COR-L47 (cell line): ENCODE results near the gene ZNF587.
"Not testable (repeated sequence)": the region's sequence is repeated elsewhere in the genome, so short reads cannot be mapped to it uniquely, and the experiment has no call there.

Source experiments
- DNase-seq: peaks from one replicate; lab custom pipeline; 2025; lab: John Stamatoyannopoulos, UW

The ZNF587 gene

DNA sequence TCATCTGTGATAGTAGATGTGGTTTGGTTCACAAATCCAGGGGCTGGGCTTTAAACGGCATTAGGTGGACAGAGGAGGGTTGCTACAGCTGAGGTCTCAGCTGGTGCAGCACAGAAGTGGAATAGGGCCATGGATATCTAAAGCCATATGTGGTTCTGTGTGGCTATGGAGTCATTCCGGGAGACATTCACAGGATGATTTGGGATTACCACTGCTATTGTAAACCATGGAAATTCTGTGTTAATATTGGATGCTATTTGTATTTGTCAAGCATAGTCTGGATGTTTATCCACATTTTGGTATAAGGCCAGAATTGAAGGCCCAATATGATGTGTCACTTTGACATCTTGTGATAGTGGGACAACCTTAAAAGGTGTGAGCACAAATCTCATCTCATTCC lies 26.5 kb upstream of the ZNF587 start:
- not testable (repeated sequence) for DNase-seq

DNA sequence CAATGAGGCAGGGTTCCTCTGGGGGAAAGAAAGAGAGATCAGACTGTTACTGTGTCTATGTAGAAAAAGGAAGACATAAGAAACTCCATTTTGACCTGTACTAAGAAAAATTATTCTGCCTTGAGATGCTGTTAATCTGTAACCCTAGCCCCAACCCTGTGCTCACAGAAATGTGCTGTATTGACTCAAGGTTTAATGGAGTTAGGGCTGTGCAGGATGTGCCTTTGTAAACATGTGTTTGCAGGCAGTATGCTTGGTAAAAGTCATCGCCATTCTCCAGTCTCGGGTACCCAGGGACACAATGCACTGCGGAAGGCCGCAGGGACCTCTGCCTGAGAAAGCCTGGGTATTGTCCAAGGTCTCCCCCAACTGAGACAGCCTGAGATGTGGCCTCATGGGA lies 26.1 kb upstream of the ZNF587 start:
- not testable (repeated sequence) for DNase-seq

DNA sequence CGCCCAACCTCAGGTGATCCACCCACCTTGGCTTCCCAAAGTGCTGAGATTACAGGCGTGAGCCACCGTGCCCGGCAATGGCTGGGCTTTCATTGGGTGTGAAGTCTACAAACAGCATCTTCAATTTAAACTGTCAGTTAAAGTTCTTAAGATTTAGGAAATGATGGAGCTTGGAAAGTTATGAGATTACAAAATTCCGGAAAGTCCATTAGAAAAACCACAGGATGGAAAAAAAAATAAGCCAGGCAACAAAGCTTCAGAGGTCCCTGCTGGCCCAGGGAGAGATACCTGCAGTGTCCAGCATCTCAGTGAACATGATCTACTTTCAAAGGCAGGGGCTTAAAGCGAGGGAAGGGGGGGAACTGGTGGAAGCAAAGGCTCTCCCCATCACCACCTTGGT lies 24.1 kb upstream of the ZNF587 start:
- no peak for DNase-seq

GRCh38 chr19:57829316-57829715 lies 20.3 kb upstream of the ZNF587 start:
- no peak for DNase-seq

DNA sequence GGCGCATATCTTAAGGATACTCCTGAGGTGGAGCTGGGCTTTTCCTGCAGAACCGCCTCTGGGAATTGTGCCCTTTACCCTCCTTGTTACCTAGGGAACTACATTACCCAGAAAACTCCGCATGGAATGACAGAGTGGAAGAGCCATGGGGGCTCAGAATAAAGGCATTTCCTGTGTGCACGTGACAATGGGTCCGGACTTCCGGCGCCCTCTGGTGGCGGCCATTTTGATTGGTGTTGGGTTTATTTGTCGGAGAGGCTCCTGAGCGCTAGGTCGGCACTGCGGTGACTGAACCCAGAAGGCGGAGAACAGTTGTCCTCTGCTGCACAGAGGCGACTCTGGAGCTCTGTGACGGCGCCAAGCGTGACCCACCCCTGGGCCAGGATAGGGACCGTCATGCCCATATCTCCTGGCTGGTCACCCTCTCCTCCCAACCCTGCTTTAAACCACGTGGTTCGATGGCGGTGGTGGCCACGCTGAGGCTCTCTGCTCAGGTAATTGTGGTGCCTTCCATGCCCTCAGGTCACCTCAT lies 19.5 kb upstream of the ZNF587 start, which contains the start of gene ZNF587B:
TSS of gene ZNF587B (plus strand) at position 229 of the 532 bp plus-strand sequence. CDS start at position 459, 230 bp downstream.
- peak; percentile 27 for DNase-seq

- not testable (repeated sequence) for DNase-seq
These were observed 12.7 kb upstream of the ZNF587 start for GRCh38 chr19:57836991-57837390.

DNA sequence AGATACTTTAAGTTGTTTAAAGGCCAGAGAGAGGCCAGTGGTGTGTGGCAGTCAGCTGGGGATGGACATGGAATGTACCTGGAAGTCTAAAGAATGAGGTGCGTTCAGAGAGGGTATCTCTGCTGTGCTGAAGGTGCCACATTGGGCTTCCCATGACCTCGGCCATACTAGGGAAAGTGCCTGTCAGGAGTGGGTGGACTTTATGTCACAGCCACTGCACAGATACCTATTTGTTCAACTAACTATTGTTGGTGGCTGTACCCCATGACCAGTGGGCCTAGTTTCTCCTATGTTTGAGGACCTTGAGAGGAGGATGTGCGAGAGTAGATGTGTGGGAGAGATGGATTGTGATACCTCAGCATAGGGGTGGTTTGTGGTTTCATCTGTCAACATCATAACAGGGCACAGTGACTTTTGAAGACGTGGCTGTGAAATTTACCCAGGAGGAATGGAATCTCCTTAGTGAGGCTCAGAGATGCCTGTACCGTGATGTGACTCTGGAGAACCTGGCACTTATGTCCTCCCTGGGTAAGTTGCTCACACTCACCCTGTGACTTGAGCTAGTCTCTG lies 11.0 kb upstream of the ZNF587 start:
- DNase-seq, result not testable (repeated sequence)

- no peak for DNase-seq
These were observed 8.4 kb upstream of the ZNF587 start for GRCh38 chr19:57841122-57841763.

DNA sequence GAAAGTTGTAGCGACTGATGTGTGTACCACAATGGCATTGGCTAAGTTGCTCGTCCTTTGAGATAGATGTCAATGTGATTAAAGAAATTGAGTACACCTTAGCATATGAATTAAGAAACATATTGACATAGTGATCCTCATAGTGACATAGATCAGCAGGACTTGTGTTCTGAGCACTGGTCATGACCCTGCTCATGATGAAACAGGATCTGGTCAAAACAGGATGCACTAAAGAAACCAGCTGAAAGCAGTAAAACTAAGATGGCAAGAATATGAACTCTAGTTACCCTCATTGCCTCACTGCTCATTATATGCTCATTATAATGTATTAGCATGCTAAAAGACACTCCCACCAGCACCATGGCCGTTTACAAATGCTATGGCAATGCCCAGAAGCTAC lies 2.5 kb upstream of the ZNF587 start:
- DNase-seq, result not testable (repeated sequence)

DNA sequence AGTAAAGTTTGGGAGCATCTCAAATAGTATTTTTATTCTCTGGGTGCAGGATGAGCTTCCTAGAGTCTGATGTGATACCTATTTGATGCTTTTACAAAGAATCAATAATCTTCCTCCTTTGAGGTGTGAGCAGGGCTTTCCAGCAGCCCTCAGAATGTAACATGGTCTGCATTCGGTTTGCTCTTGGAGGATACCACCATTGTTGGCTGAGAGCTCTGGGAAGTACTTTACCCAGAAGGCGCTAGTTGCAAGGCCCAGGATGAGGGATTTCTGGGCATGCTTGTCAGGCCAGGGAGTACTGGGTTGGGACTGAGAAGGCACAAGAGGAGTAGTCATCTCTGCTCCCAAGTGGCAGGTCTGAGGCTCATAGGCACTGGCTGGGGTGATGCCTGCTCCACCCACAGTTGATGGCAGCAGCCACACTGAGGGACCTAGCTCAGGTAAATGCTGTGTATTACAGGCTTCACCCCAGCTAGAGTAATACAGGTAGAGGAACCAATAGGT lies 445 bp upstream of the ZNF587 start:
- not testable (repeated sequence) for DNase-seq

DNA sequence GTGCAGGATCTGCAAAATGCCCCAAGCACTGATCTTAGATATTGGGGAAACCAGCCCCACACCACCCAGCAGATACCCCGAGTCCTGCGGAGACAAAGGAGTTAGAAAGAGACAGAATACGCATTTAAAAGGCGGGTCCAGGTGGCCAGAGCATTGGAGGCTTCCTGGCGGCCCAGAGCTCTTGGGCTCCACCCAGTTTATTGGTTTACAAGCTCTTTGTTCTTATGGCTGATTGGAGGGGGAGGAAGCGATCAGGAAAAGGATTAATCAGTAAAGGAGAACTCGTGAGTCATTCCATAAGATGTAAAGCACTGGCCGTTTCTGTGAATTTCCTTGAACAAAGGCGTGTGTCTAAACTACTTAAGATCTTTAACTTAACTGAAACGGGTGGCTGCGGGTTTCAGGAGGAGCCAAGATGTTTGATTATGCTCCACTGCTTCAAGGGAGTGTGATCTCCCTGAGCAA lies 926 bp downstream of the ZNF587 start:
- DNase-seq, result peak; percentile 21

GRCh38 chr19:57851812-57852603 lies 2.3 kb downstream of the ZNF587 start:
- not testable (repeated sequence) for DNase-seq

- not testable (repeated sequence) for DNase-seq
These were observed 4.5 kb downstream of the ZNF587 start for GRCh38 chr19:57854117-57854516.

DNA sequence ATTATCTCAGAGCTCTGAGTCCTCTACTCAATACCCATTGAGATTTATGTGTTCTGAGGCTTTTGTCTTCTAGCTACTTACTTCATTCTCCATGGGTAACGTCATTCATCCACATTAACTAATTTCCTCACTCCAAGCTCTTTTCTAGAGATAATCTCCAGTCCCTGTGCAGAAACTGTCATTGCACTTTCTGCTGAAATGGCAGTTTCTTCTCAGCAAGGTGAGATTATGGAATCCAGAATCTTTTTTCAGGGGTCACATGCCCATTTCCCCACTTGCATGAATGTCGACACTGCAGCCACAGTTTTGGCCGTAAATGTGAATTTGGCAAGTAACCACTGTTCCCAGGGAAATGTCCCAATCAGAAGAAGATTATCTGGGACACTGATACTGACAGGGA lies 12.7 kb downstream of the ZNF587 start:
- not testable (repeated sequence) for DNase-seq

DNA sequence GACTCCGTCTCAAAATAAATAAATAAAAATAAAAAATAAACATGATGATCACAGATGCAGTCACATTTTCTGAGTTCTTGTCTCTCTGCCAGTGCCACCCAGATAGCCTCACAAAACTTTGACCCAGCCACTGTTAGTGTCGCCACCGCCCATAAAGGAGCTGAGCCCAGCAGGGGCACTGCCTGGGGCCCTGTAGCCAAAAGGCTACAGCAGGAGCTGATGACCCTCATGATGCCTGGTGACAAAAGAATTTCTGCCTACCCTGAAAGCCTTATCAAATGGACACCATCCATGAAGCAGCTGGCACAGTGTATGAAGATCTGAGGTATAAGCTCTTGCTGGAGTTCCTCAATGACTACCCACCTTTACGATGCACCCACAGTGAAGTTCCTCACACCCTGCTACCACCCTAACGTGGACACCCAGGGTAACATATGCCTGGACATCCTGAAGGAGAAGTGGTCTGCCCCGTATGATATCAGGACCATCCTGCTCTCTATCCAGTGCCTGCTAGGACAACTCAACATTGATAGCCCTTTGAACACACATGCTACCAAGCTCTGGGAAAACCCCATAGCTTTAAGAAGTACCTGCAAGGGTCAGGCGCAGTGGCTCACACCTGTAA lies 18.3 kb downstream of the ZNF587 start:
- DNase-seq, result no peak

- not testable (repeated sequence) for DNase-seq
These were observed 20.0 kb downstream of the ZNF587 start for GRCh38 chr19:57869655-57870054.

GRCh38 chr19:57870225-57870624 lies 20.6 kb downstream of the ZNF587 start:
- no peak for DNase-seq

GRCh38 chr19:57872450-57872849 lies 22.8 kb downstream of the ZNF587 start:
- no peak for DNase-seq

DNA sequence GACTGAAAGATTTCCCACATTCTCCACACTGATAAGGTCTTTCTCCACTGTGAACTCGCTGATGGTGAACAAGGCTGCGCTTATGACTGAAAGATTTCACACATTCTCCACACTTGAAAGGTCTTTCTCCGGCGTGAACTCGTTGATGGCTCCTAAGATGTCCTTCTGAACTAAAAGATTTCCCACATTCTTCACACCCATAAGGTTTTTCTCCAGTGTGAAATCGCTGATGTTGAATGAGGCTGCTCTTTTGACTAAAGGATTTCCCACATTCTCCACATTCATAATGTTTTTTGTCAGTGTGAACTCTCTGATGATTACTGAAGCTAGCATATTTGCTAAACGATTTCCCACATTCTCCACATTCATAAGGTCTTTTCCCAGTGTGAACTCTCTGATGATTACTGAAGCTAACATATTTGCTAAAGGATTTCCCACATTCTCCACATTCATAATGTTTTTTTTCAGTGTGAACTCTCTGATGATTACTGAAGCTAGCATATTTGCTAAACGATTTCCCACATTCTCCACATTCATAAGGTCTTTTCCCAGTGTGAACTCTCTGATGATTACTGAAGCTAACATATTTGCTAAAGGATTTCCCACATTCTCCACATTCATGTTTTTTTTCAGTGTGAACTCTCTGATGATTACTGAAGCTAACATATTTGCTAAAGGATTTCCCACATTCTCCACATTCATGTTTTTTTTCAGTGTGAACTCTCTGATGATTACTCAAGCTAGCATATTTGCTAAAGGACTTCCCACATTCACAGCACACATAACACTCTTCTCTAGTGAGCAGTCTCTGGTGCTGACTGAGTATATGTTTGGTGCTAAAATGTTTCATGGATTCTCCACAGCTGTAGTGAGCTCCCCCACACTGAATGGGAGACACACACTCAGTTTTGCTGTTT lies 24.5 kb downstream of the ZNF587 start:
- DNase-seq, result not testable (repeated sequence)

- DNase-seq, result no peak
These were observed 36.4 kb downstream of the ZNF587 start for GRCh38 chr19:57886046-57886445.
